AG20443 (cell line): ENCODE measurements around the gene RASSF7.

Source experiments
- DNase-seq: peaks from one replicate; pipeline ENCODE4 v3.0.0; 2012; ENCODE audit warnings: low spot score, mixed read lengths

Gene RASSF7

GRCh38 chr11:586376-587316 is 25.9 kb downstream of the RASSF7 start:
- DNase-seq, result no peak

- no peak for DNase-seq
Observed at GRCh38 chr11:587546-587945, 26.8 kb downstream of the RASSF7 start.

GRCh38 chr11:587978-588380 is 27.2 kb downstream of the RASSF7 start:
- DNase-seq, result no peak

GRCh38 chr11:589798-590197 is 29.0 kb downstream of the RASSF7 start:
- no peak for DNase-seq

- DNase-seq, result no peak
Observed at GRCh38 chr11:590997-591396, 30.2 kb downstream of the RASSF7 start.

GRCh38 chr11:592501-592900 is 31.7 kb downstream of the RASSF7 start:
- DNase-seq, result no peak

- DNase-seq, result no peak
Observed at GRCh38 chr11:592918-593317, 32.1 kb downstream of the RASSF7 start.

GRCh38 chr11:593347-593746 is 32.6 kb downstream of the RASSF7 start:
- no peak for DNase-seq

GRCh38 chr11:595400-595799 is 34.6 kb downstream of the RASSF7 start:
- DNase-seq, result no peak

- no peak for DNase-seq
Observed at GRCh38 chr11:596374-596773, 35.6 kb downstream of the RASSF7 start.

- no peak for DNase-seq
Observed at GRCh38 chr11:597166-597725, 36.5 kb downstream of the RASSF7 start.

GRCh38 chr11:598005-598680 is 37.4 kb downstream of the RASSF7 start:
- no peak for DNase-seq

GRCh38 chr11:601573-602245 is 40.9 kb downstream of the RASSF7 start:
- DNase-seq, result no peak

- no peak for DNase-seq
Observed at GRCh38 chr11:603154-603553, 42.4 kb downstream of the RASSF7 start.

- no peak for DNase-seq
Observed at GRCh38 chr11:605286-606129, 44.7 kb downstream of the RASSF7 start.

- DNase-seq, result peak; percentile 43
Observed at GRCh38 chr11:606245-606644, 45.5 kb downstream of the RASSF7 start.

- DNase-seq, result no peak
Observed at GRCh38 chr11:607020-607780, 46.4 kb downstream of the RASSF7 start.

GRCh38 chr11:607971-608659 is 47.3 kb downstream of the RASSF7 start:
- DNase-seq, result no peak

GRCh38 chr11:608791-609251 is 48.1 kb downstream of the RASSF7 start:
- no peak for DNase-seq

- no peak for DNase-seq
Observed at GRCh38 chr11:609341-609811, 48.6 kb downstream of the RASSF7 start.
